ENCODE data around the gene GP1BA.

- peak; percentile 13 to 38 for TF ChIP-seq CTCF (IDR thresholded peaks at IDR 0.05; ENCODE audit: extremely low read depth in 1 of 2, insufficient read depth in 1 of 2, low read depth in 1 of 2, low read length in 2 of 2)
- TF ChIP-seq MYC (IDR thresholded peaks at IDR 0.05; ENCODE audit: low read depth, low read length) = no peak
- no peak for TF ChIP-seq MAX (IDR thresholded peaks at IDR 0.05; ENCODE audit: insufficient read depth, insufficient read length)
- TF ChIP-seq EZH2 (IDR thresholded peaks at IDR 0.05; ENCODE audit: borderline replicate concordance, low read depth, low read length, severe bottlenecking) = no peak
- TF ChIP-seq POLR2AphosphoS5 (IDR thresholded peaks at IDR 0.05; ENCODE audit: insufficient read depth, low read depth, low read length) = peak; percentile 47
Measured at GRCh38 chr17:4934173-4934979, 2.3 kb downstream of the GP1BA start.
